Forelimb muscle (tissue), 1 donor: ENCODE measurements around the gene PPP1R14C. TPM values are rescaled to one million over a fixed set of nuclear protein-coding genes. Genes with fewer than 3 reads are reported as not detected.
"Not testable (repeated sequence)": the region's sequence is repeated elsewhere in the genome, so short reads cannot be mapped to it uniquely, and the experiment has no call there.

Source experiments
- DNase-seq: peaks from one replicate; pipeline ENCODE4 v3.0.0-alpha.2; 2013; ENCODE audit warnings: low read depth
- polyA plus RNA-seq: library from polyadenylated mRNA; unstranded; fragments of 120-200 nt; gene quantifications from one replicate; pipeline ENCODE4 v1.2.1, GENCODE V29; 2013; ENCODE audit not compliant: insufficient read length

PPP1R14C gene
- polyA plus RNA-seq, 1 donor: 55.8 TPM

DNA sequence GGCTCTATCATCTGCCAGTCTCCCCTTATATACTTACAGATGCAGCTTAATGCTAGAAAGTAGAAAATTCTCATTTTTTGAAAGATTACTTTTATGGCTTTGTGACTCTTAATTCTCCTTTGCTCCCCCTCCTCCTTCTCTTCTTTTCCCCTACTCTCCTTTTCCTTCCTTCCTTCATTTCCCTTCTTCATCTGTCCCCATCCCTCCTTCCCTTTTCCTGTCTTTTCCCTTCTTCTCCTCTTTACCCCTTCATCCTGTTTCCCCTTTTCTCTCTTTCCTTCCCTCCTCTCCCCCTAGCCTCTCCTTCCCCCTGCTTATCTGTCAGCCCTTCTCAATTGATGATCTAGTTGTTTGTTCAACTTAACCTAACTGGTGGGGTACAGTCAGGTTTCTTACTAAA, 71.5 kb downstream of the PPP1R14C start:
- no peak for DNase-seq

DNA sequence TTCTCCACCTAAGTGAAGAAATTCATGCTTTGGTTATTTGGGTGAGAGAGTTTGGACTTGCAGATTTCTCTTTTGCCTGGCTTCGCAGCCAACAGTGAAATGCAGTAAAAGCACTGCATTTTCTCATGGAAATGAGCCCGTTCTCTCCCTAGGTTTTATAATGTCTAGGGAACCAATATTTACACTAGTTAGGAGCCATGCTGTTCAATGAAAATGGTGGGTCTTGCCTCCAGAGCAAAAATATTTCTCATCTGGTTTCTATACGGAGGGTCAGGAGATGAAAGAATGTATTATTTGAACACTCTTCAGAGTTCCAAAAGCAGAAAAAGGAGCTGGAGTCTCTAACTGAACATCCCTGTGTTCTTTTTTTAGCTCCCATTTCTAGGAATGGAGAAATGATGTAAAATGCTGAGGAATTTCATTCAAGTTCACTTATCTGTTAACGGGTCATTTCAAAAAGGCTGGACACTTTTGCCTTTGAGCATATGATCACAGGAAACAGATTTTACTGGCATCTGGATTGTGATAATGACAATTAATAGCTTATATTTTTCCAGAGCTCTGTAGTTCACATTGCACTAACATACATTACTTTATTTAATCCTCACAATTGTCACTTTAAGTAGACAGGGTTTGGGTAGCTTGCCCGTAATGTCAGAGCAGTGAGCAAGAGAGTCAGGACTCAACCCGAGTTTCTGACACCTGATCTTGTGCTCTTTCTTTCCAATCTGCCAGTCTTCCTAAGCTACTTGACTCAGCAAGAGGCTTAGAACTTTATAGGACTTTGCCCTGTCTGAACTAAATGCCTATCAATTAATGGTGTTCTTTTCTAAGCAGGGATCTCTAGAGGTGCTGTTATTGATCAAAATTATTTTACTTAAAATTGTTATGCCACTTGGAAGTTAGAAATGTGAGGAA, 78.0 kb downstream of the PPP1R14C start:
- DNase-seq: no peak

DNA sequence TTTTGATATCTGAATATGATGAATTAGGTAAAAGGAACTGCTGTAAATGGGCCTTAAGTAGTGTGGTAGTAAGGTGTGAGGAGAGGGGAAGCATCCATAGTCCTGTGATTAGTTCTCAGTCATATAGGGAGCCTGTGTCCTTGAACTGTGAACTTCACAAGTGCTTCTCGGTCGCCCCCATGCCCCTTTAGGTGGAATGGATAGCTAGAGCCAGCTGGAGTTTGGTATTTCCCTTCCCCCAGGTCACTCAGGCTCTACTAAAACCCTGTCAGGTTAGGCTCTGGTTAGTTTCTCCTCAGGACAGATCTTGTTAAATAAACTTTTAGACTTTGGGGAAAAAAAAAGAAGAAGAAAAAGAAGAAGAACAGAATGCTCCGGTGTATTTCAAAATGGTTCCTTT, 82.0 kb downstream of the PPP1R14C start:
- DNase-seq: no peak

DNA sequence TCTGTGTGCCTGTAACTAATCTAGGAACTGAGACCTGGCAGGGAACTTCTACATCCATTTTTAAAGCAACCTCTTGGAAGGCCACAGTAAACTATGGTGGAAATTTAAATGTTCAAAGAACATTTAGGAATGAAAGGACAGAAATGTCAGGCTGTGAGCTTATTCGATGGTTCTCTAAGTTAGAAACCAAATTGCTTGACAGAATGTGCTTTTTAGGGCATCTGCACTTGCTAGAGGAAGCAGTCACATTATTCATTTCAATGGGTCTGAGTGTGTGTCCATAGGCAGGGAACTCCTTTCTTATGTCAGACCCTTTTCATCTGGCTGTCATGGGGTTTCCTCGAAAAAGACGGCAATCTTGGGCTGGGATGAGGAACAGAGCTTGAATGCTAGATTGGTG, 84.4 kb downstream of the PPP1R14C start:
- no peak for DNase-seq

DNA sequence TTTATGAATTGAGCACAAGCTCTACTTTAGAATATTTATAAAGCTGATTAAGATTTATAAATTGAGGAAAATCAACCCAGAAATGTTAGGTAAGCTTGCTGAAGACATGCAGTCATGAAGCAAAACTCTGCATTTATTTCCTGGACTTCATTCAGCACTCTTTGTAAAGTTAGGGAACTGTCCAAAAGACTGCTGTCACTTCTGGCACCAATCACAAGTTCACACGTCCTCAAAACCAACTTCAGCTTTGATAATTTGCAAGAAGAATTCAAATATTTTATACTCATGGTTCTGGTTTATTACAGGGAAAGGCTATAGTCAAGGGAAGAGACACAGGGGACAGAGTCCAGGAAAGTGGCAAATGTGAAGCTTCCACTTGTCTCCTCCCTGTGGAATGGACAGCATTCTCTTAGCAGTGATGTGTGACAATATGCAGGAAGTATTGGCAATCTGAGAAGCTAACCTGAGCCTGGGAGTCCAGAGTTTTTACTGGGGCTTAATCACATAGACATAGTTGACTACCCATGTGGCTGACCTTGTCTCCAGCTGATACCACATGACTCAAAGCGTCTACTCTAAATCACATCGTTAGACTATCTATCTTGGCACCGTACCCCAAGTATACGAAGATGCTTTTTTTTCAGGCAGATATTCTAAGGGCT, 85.4 kb downstream of the PPP1R14C start:
- DNase-seq: no peak

DNA sequence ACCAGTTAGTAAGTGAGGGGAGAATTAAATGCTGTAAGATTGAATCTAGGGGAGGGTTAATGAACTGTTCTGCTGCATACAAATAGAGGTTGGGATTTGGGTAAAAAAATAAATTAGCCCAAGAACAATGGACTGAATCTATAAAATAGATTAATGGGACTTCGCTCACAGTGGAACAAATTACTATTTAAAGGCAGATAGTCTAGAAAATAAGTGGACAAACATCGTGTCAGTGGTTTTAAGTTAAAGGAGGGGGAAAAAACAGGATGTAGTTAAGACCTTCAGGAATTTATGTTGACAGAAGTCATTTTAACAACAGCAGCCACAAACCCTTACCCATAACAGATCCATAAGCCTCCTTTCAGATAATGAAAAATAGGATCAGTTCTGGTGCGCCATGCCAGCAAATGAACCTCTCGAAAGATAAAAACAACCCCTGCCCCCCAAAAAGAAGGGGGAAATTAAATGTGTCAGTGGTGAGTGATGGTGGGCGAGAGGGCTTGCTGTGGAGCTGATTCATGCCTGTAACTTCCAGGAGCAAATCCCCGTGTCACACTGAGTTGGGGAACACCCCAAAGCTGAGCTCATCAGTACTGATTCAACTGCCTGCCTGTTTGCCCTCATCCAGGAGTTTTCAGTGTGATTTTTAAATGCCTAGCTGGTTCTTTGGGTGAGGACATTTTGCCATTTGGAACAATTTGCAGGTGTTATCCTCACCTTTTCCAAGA, 86.8 kb downstream of the PPP1R14C start:
- no peak for DNase-seq

- no peak for DNase-seq
Measured at GRCh38 chr6:150230164-150230561, 87.3 kb downstream of the PPP1R14C start.

GRCh38 chr6:150230832-150231524, 88.1 kb downstream of the PPP1R14C start:
- no peak for DNase-seq

- DNase-seq: no peak
Measured at GRCh38 chr6:150231525-150231850, 88.6 kb downstream of the PPP1R14C start.

DNA sequence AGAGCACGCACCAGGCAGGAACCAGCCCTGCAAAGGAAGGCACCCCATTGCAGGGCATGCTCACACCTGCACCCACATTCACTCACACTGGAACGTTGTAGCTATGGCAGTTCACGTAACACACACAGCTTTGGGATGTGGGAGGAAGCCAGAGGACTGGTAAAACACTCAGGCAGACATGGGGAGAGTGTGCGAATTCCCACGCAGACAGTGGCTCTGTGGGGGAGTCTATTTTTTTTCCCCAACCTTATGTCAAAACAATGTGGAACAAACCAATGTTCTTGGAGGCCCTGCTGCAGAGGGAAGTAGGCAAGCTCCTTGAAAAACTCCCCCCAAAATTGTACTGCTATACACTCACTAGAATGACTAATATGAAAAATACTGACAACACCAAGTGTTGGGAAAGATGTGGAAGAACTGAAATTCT, 91.0 kb downstream of the PPP1R14C start:
- no peak for DNase-seq

- DNase-seq: no peak
Measured at GRCh38 chr6:150235218-150235617, 92.4 kb downstream of the PPP1R14C start.

- no peak for DNase-seq
Measured at GRCh38 chr6:150236114-150236513, 93.3 kb downstream of the PPP1R14C start.

GRCh38 chr6:150236544-150236943, 93.7 kb downstream of the PPP1R14C start:
- DNase-seq: no peak

DNA sequence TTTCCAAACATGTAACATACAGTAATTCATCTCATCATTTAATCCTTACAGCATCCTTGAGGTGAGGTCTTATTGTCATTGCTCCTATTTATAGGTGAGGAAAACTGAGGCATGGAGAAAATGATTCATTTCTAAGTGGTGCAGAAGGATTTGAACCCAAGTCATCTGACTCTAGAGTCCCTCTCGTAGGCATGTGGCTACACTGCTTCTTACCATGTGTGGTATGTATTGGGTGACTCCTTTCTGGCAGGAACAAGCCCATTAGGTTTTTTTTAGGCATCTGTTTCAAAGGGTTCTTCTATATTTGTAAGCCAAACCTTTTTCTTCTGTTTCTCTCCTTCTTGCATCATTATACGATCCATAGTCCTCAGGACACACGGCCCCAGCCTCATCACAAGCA, 94.8 kb downstream of the PPP1R14C start:
- DNase-seq: no peak

- no peak for DNase-seq
Measured at GRCh38 chr6:150238336-150238741, 95.5 kb downstream of the PPP1R14C start.

GRCh38 chr6:150238846-150239407, 96.1 kb downstream of the PPP1R14C start:
- DNase-seq: no peak

DNA sequence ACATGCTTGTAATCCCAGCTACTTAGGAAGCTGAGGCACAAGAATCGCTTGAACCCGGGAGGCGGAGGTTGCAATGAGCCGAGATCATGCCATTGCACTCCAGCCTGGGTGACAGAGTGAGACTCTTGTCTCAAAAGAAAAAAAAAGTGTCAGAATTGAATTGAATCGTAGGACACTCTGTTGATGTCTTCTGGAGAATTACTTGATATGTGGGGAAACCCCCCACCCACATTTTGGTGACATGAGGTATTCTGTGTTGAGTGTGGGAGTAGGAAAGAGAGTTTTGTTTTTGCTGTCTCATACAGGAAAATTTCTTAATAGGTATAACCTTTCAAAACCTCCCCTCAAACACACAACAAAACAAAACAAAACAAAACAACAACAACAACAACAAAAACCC, 98.9 kb downstream of the PPP1R14C start:
- not testable (repeated sequence) for DNase-seq

- no peak for DNase-seq
Measured at GRCh38 chr6:150243620-150244314, 100.9 kb downstream of the PPP1R14C start.

- no peak for DNase-seq
Measured at GRCh38 chr6:150245148-150245935, 102.5 kb downstream of the PPP1R14C start.

- no peak for DNase-seq
Measured at GRCh38 chr6:150247803-150248202, 105.0 kb downstream of the PPP1R14C start.
